AG09309 (cell line): Measurements from ENCODE around the gene MLLT10.
"Not testable (repeated sequence)": the region's sequence is repeated elsewhere in the genome, so short reads cannot be mapped to it uniquely, and the experiment has no call there.

Source experiments
- DNase-seq: peaks from one replicate; pipeline ENCODE4 v3.0.0-alpha.2; 2010; ENCODE audit warnings: low read depth
- H3K4me3 ChIP-seq: 2 replicates; pipeline ENCODE4 v1.5.1; 2011; ENCODE audit warnings: mild to moderate bottlenecking, low read depth, low read length, moderate library complexity; ENCODE audit not compliant: control insufficient read depth
- CTCF ChIP-seq: IDR thresholded peaks from 2 replicates; pipeline ENCODE4 v1.5.1; 2011; ENCODE audit warnings: mild to moderate bottlenecking, low read depth, low read length, inconsistent platforms; ENCODE audit not compliant: insufficient read depth, control insufficient read depth; ENCODE audit errors: missing control alignments

MLLT10 gene

GRCh38 chr10:21624951-21625350, 90.9 kb downstream of the MLLT10 start:
- DNase-seq, result no peak
- H3K4me3 ChIP-seq, result no peak overlapping the region
- TF ChIP-seq CTCF, result no peak

- DNase-seq, result no peak
- no peak for TF ChIP-seq CTCF
- H3K4me3 ChIP-seq, result no peak overlapping the region
Observed at GRCh38 chr10:21625623-21626229, 91.7 kb downstream of the MLLT10 start.

- no peak overlapping the region for H3K4me3 ChIP-seq
- TF ChIP-seq CTCF, result no peak
- no peak for DNase-seq
Observed at GRCh38 chr10:21626457-21627161, 92.6 kb downstream of the MLLT10 start.

GRCh38 chr10:21627331-21627730, 93.3 kb downstream of the MLLT10 start:
- no peak for TF ChIP-seq CTCF
- DNase-seq, result no peak

GRCh38 chr10:21628023-21628422, 94.0 kb downstream of the MLLT10 start:
- DNase-seq, result no peak

More at GRCh38 chr10:21627331-21627730, 93.3 kb downstream of the MLLT10 start:
- H3K4me3 ChIP-seq, result no peak overlapping the region

GRCh38 chr10:21628645-21629044, 94.6 kb downstream of the MLLT10 start:
- DNase-seq, H3K4me3 ChIP-seq: not testable (repeated sequence)

More at GRCh38 chr10:21628023-21628422, 94.0 kb downstream of the MLLT10 start:
- H3K4me3 ChIP-seq, result no peak overlapping the region
- no peak for TF ChIP-seq CTCF

GRCh38 chr10:21634599-21635365, 100.8 kb downstream of the MLLT10 start:
- H3K4me3 ChIP-seq, result no peak overlapping the region
- no peak for TF ChIP-seq CTCF
- DNase-seq, result no peak
